Upper lobe of right lung (tissue), 1 donor: Measurements from ENCODE around the gene SEPTIN11. TPM values are rescaled to one million over a fixed set of nuclear protein-coding genes. Genes with fewer than 3 reads are reported as not detected.

ENCODE experiments used
- ATAC-seq: fragments of 200-7000 bp; cut with Tn5 transposase; one replicate; pipeline ENCODE4 v1.9.1; 2020; ENCODE audit warnings: mild to moderate bottlenecking, moderate library complexity
- DNase-seq: peaks from one replicate; pipeline ENCODE4 v3.0.0-alpha.2; 2020
- H3K27ac ChIP-seq: fragments of 200-600 bp; one replicate; pipeline ENCODE4 v1.8.0; 2022
- H3K27me3 ChIP-seq: fragments of 200-600 bp; one replicate; pipeline ENCODE4 v1.8.0; 2022; ENCODE audit warnings: mild to moderate bottlenecking
- H3K36me3 ChIP-seq: fragments of 200-600 bp; one replicate; pipeline ENCODE4 v1.8.0; 2022
- H3K4me1 ChIP-seq: fragments of 200-600 bp; one replicate; pipeline ENCODE4 v1.8.0; 2022
- H3K4me3 ChIP-seq: fragments of 200-600 bp; one replicate; pipeline ENCODE4 v1.8.0; 2022; ENCODE audit warnings: mild to moderate bottlenecking
- H3K9me3 ChIP-seq: fragments of 200-600 bp; one replicate; pipeline ENCODE4 v1.8.0; 2022
- intact Hi-C: fragments of 100-400 bp; cut with DNase I; formaldehyde crosslinking; loops from one replicate; pipeline ENCODE4 v1.11.0; 2022
- long read RNA-seq: library from polyadenylated mRNA; unstranded; transcript quantifications from one replicate; pipeline ENCODE4 v2.0.0, GENCODE V29; 2021
- total RNA-seq: library from RNA; stranded (reverse); fragmentation: NEBNext Ultra II Directional; extraction: Animal tissue kit (Norgen Biotek cat#: 25700); gene quantifications from one replicate; pipeline ENCODE4 v1.2.1, GENCODE V29; 2021
- TF ChIP-seq, protein P1 (sequence below): fragments of 200-600 bp; IDR thresholded peaks from one replicate; pipeline ENCODE4 v1.8.0; 2022; ENCODE audit warnings: antibody characterized with exemption
- donor health status: DM: no; HTN: yes; CAD: no; lungs with severe emphysema.

Gene SEPTIN11
- 112 TPM for total RNA-seq
- long read RNA-seq, full-length matches to known transcripts, result 37 of 100 reads
- long read RNA-seq, partial matches to known transcripts, result 2 of 100 reads
- long read RNA-seq, other reads (novel, unspliced or antisense), result 61 of 100 reads

GRCh38 chr4:76949276-76950051 lies at the start of gene SEPTIN11:
Gene SEPTIN11, plus strand, starts transcription at chr4:76949752. Its CDS starts 152 bp downstream, at chr4:76949904.
- ATAC-seq (peak; percentile 93), DNase-seq (peak; percentile 96)
- no peaks in the 10 kb centered on the region for H3K9me3 ChIP-seq
- intact Hi-C loops, result no loop called here
- H3K4me1 ChIP-seq, result peaks cover 8% of the 10 kb centered on the region
- no peaks in the 10 kb centered on the region for H3K36me3 ChIP-seq
- peak within 1 kb of the TSS; percentile 84 for H3K4me3 ChIP-seq
- TF ChIP-seq, protein P1, sequence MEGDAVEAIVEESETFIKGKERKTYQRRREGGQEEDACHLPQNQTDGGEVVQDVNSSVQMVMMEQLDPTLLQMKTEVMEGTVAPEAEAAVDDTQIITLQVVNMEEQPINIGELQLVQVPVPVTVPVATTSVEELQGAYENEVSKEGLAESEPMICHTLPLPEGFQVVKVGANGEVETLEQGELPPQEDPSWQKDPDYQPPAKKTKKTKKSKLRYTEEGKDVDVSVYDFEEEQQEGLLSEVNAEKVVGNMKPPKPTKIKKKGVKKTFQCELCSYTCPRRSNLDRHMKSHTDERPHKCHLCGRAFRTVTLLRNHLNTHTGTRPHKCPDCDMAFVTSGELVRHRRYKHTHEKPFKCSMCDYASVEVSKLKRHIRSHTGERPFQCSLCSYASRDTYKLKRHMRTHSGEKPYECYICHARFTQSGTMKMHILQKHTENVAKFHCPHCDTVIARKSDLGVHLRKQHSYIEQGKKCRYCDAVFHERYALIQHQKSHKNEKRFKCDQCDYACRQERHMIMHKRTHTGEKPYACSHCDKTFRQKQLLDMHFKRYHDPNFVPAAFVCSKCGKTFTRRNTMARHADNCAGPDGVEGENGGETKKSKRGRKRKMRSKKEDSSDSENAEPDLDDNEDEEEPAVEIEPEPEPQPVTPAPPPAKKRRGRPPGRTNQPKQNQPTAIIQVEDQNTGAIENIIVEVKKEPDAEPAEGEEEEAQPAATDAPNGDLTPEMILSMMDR, result no peak
- H3K27ac ChIP-seq, result peak within 1 kb of the TSS; percentile 86
- H3K27me3 ChIP-seq, result no peaks in the 10 kb centered on the region

DNA sequence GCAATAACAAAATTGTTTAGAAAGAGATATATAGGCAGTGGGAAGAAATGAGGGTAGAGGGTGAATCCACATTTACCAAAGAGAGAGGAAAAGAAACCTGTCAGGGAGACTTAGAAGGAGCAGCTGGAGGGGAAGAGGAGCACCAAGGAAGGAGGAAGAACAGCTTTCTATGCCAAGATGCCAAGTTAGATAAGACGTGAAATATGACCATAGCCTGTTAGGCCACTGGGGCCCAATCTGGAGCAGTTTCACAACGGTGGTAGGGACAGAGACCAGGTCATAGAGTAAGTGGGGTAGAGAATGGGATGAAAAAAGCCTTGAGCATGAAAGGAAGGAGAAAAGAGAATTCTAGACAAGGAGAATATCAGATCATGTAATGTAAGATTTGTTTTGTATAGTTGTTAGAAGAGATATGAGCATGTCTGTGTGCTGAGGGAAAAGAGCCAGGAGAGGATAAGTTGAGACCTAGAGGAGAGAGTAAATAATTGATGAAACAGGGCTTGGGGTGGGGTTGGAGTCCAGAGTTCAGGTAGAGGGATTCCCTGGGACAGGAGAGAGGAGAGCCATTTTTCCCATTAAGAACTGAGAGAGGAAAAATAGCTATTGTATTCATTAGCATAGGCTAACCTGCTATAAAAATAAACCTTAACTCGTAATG lies 47.2 kb upstream of the SEPTIN11 start:
- Histone ChIP-seq H3K27me3 (peaks cover 12% of the 10 kb centered on the region), H3K9me3 (no peaks in the 10 kb centered on the region), H3K4me3 (no peak overlapping the region), H3K36me3 (no peaks in the 10 kb centered on the region), H3K27ac (no peak overlapping the region), H3K4me1 (no peaks in the 10 kb centered on the region)
- TF ChIP-seq, protein P1, result no peak
- DNase-seq (no peak), ATAC-seq (no peak)
- intact Hi-C loops, result no loop called here

DNA sequence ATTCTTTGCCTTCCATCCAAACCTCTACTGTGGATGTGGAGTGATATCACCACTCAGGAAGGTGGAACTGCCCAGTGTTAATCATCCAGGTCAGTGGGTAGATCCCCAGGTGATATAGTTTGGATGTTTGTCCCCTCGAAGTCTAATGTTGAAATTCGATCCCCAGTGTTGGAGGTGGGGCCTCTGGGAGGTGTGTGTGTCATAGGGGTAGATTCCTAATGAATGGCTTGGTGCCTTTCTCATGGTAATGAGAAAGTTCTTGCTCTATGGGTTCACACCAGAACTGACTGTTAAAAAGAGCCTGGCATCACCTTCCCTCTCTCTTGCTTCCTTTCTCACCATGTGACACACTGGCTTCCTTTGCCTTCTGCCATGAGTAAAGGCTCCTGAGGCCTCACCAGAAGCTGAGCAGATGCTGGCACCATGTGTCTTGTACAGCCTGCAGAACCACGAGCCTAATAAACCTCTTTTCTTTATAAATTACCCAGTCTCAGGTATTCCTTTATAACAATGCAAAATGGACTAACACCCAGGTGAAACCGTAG lies 44.8 kb upstream of the SEPTIN11 start:
- Histone ChIP-seq H3K9me3 (no peaks in the 10 kb centered on the region), H3K4me1 (no peaks in the 10 kb centered on the region), H3K27me3 (peaks cover 3% of the 10 kb centered on the region), H3K27ac (no peak overlapping the region), H3K36me3 (no peaks in the 10 kb centered on the region), H3K4me3 (no peak overlapping the region)
- no peak for ATAC-seq
- intact Hi-C loops, result no loop called here
- DNase-seq, result no peak
- TF ChIP-seq, protein P1, result no peak

DNA sequence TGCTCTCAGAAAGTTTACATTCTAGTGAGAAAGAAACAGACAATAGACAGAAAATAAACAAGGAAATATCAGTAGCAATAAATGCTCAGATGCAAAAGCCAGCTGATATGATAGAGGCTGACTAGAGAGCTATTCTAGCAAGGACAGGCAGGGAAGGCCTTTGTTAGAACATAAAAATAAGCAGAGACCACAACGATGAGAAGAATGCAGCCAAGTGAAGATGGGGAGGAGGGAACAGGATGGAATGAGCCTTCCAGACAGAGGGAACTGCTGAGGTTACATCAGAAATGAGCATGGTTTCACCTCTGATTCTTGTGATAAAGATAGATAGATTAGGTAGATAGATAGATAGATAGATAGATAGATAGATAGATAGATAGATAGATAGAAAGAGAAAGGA lies 44.0 kb upstream of the SEPTIN11 start:
- H3K4me1 ChIP-seq, result no peaks in the 10 kb centered on the region
- H3K36me3 ChIP-seq, result no peaks in the 10 kb centered on the region
- no peak overlapping the region for H3K4me3 ChIP-seq
- intact Hi-C loops, result no loop called here
- no peak overlapping the region for H3K27ac ChIP-seq
- TF ChIP-seq, protein P1, result no peak
- peaks cover 3% of the 10 kb centered on the region for H3K27me3 ChIP-seq
- DNase-seq (no peak), ATAC-seq (no peak)
- H3K9me3 ChIP-seq, result no peaks in the 10 kb centered on the region

DNA sequence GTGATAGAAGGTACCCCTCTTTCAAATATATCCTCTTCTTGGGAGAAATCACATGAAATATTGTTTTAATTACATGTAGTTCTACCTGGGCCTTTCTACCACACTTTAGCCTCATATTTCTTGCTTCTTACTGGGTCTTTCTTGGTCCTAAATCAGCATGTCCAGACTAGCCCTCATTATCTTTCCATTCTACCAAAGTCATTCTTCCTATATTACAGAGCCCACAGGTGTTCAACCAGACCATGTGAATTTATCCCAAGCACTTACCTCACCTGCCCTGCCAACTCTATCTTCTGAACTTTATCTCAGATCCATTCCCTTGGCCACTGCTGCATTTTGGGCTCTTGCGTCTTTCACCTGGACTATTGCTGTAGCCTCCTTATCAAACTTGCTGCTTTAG lies 39.8 kb upstream of the SEPTIN11 start:
- ATAC-seq (no peak), DNase-seq (no peak)
- Histone ChIP-seq H3K36me3 (no peaks in the 10 kb centered on the region), H3K4me3 (no peak overlapping the region), H3K4me1 (no peaks in the 10 kb centered on the region), H3K27ac (no peak overlapping the region), H3K9me3 (no peaks in the 10 kb centered on the region), H3K27me3 (no peaks in the 10 kb centered on the region)
- TF ChIP-seq, protein P1, result no peak
- intact Hi-C loops, result no loop called here
